ENCODE data around the gene CLASRP. TPM values are rescaled to one million over a fixed set of nuclear protein-coding genes. Genes with fewer than 3 reads are reported as not detected.
"Not testable (repeated sequence)": the region's sequence is repeated elsewhere in the genome, so short reads cannot be mapped to it uniquely, and the experiment has no call there.

CLASRP gene
- polyA plus RNA-seq, 2 of the 4 experiments (the other 2 are of a cell fraction) = 39.0 to 86.4 TPM

DNA sequence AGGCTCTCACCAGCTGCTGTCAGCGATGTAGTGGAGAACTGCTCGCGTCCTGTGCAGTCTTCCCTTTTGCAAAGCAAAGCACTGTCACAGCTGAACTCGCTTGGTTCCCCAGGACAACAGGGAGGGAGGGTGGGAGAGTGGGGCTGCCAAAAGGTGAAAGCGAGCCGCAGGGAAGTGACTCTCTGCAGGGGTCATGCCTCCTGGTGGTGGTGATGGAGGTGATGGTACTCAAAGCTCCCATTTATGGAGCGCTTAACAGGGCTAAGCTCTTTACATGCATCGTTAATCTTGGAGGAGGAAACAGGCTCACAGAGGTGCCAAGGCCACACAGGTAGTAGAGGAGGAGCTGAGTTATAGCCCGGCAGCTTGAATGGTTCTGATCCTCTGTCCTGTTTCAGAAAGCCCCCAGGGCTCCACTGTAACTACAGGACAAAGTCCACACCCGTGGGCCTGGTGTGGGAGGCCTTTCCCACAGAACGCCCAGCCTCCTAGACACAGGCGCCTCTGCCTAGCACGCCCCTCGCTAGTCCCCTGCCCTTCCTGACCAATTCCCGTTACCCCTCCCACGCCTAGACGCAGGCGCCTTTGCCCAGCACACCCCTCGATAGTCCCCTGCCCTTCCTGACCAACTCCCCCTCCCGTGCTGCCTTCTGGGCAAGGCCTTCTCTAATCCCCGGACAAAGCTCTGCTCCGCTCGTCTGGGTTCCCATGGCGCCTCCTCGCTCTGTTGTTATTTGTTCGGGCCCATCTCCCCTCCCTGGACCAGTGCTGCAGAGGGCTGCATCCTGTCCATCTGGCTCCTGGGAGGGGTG, 64.9 kb downstream of the CLASRP start:
- TF ChIP-seq ESRRA (IDR thresholded peaks at IDR 0.05; ENCODE audit: borderline replicate concordance, low read length) = no peak
- TF ChIP-seq ZSCAN20 (CRISPR knock-in tag; IDR thresholded peaks at IDR 0.05) = no peak
- no peak for TF ChIP-seq MYC (IDR thresholded peaks at IDR 0.05; ENCODE audit: borderline replicate concordance, low read length)
- no peak for TF ChIP-seq RARB (CRISPR knock-in tag; IDR thresholded peaks at IDR 0.05)
- TF ChIP-seq HOXB13 (CRISPR knock-in tag; IDR thresholded peaks at IDR 0.05; ENCODE audit: low read depth) = no peak
- no peak for TF ChIP-seq FOSB (CRISPR knock-in tag; IDR thresholded peaks at IDR 0.05)
- no peak for TF ChIP-seq ZNF302 (CRISPR knock-in tag; IDR thresholded peaks at IDR 0.05)
- TF ChIP-seq, protein P1, sequence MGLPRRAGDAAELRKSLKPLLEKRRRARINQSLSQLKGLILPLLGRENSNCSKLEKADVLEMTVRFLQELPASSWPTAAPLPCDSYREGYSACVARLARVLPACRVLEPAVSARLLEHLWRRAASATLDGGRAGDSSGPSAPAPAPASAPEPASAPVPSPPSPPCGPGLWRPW (IDR thresholded peaks at IDR 0.05) = no peak
- no peak for TF ChIP-seq HMGXB4 (CRISPR knock-in tag; IDR thresholded peaks at IDR 0.05; ENCODE audit: borderline replicate concordance)
- TF ChIP-seq HEYL (CRISPR knock-in tag; IDR thresholded peaks at IDR 0.05) = no peak
- TF ChIP-seq EHMT2 (IDR thresholded peaks at IDR 0.05; ENCODE audit: low read depth) = no peak
- TF ChIP-seq NPAS2 (CRISPR knock-in tag; IDR thresholded peaks at IDR 0.05; ENCODE audit: borderline replicate concordance) = no peak
- TF ChIP-seq PHF8 (IDR thresholded peaks at IDR 0.05; ENCODE audit: borderline replicate concordance, low read depth) = no peak
- TF ChIP-seq GATA3 (IDR thresholded peaks at IDR 0.05; ENCODE audit: borderline replicate concordance) = no peak
- TF ChIP-seq, protein P2, sequence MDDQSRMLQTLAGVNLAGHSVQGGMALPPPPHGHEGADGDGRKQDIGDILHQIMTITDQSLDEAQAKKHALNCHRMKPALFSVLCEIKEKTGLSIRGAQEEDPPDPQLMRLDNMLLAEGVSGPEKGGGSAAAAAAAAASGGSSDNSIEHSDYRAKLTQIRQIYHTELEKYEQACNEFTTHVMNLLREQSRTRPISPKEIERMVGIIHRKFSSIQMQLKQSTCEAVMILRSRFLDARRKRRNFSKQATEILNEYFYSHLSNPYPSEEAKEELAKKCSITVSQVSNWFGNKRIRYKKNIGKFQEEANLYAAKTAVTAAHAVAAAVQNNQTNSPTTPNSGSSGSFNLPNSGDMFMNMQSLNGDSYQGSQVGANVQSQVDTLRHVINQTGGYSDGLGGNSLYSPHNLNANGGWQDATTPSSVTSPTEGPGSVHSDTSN (IDR thresholded peaks at IDR 0.05) = no peak
- TF ChIP-seq FOXS1 (CRISPR knock-in tag; IDR thresholded peaks at IDR 0.05) = no peak
- TF ChIP-seq NFE2L2 (conservative IDR thresholded peaks at IDR 0.05; ENCODE audit: low read length) = no peak
- H3K27ac ChIP-seq = no peak overlapping the region
- no peak overlapping the region for H3K4me2 ChIP-seq
- peaks cover 23% of the 10 kb centered on the region for H3K4me1 ChIP-seq
- H3K9me3 ChIP-seq = no peaks in the 10 kb centered on the region
- WGBS (ENCODE audit: missing lambda C conversion rate) = 82% methylated on average over 26 of the region's 26 CpGs
- no peak for FAIRE-seq
- ATAC-seq = no peak
- no peak overlapping the region for H3K4me3 ChIP-seq
- CTCF ChIA-PET = interaction anchor here (0.8 to 4.8 kb wide), 10 partner anchors 11 to 74 kb away, joined by 3 to 20 read pairs (median 5); partner anchors contain the start of genes PPP1R37 and TRAPPC6A
- POLR2A ChIA-PET = interaction anchor here (0.6 kb wide), 1 partner anchor 19 kb away, joined by 3 read pairs; no protein-coding TSS in a partner anchor
- DNase-seq (ENCODE audit: low read depth in 1 of 2, low spot score in 1 of 2) = no peak

GRCh38 chr19:45104658-45105349, 66.0 kb downstream of the CLASRP start:
- Histone ChIP-seq H3K4me3 (no peak overlapping the region), H3K27ac (no peak overlapping the region), H3K9me3 (no peaks in the 10 kb centered on the region), H3K4me2 (no peak overlapping the region), H3K4me1 (peaks cover 12% of the 10 kb centered on the region; the same call in 2 of the 3 replicates)
- WGBS (ENCODE audit: missing lambda C conversion rate) = 90% methylated on average over 15 of the region's 16 CpGs
- TF ChIP-seq, protein P3, sequence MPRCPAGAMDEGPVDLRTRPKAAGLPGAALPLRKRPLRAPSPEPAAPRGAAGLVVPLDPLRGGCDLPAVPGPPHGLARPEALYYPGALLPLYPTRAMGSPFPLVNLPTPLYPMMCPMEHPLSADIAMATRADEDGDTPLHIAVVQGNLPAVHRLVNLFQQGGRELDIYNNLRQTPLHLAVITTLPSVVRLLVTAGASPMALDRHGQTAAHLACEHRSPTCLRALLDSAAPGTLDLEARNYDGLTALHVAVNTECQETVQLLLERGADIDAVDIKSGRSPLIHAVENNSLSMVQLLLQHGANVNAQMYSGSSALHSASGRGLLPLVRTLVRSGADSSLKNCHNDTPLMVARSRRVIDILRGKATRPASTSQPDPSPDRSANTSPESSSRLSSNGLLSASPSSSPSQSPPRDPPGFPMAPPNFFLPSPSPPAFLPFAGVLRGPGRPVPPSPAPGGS (IDR thresholded peaks at IDR 0.05) = no peak
- TF ChIP-seq CHD4 (IDR thresholded peaks at IDR 0.05; ENCODE audit: borderline replicate concordance) = no peak
- no peak for TF ChIP-seq TP53 (CRISPR knock-in tag; IDR thresholded peaks at IDR 0.05)
- TF ChIP-seq EHF (CRISPR knock-in tag; IDR thresholded peaks at IDR 0.05) = no peak
- no peak for TF ChIP-seq KDM1A (IDR thresholded peaks at IDR 0.05; ENCODE audit: low read depth)
- no peak for TF ChIP-seq NPAS2 (CRISPR knock-in tag; IDR thresholded peaks at IDR 0.05; ENCODE audit: borderline replicate concordance)
- no peak for TF ChIP-seq ZSCAN20 (CRISPR knock-in tag; IDR thresholded peaks at IDR 0.05)
- no peak for TF ChIP-seq NR3C1 (IDR thresholded peaks at IDR 0.05)
- TF ChIP-seq MYC (IDR thresholded peaks at IDR 0.05; ENCODE audit: borderline replicate concordance, low read length) = no peak
- no peak for TF ChIP-seq SREBF2 (IDR thresholded peaks at IDR 0.05)
- TF ChIP-seq MAX (IDR thresholded peaks at IDR 0.05) = no peak
- TF ChIP-seq JUN (IDR thresholded peaks at IDR 0.05) = no peak
- TF ChIP-seq TFCP2L1 (CRISPR knock-in tag; IDR thresholded peaks at IDR 0.05) = no peak
- TF ChIP-seq FOSL2 (IDR thresholded peaks at IDR 0.05) = no peak
- no peak for TF ChIP-seq FOSL2 (CRISPR knock-in tag; IDR thresholded peaks at IDR 0.05)
- no peak for TF ChIP-seq HEYL (CRISPR knock-in tag; IDR thresholded peaks at IDR 0.05)
- CTCF ChIA-PET = interaction anchor here (1.0 to 1.6 kb wide), 4 partner anchors 12 to 53 kb away, joined by 3 to 5 read pairs (median 4); no protein-coding TSS in a partner anchor
- ATAC-seq (no peak), DNase-seq (ENCODE audit: low read depth in 1 of 2, low spot score in 1 of 2) (no peak), FAIRE-seq (no peak)
- POLR2A ChIA-PET = no interaction called here

DNA sequence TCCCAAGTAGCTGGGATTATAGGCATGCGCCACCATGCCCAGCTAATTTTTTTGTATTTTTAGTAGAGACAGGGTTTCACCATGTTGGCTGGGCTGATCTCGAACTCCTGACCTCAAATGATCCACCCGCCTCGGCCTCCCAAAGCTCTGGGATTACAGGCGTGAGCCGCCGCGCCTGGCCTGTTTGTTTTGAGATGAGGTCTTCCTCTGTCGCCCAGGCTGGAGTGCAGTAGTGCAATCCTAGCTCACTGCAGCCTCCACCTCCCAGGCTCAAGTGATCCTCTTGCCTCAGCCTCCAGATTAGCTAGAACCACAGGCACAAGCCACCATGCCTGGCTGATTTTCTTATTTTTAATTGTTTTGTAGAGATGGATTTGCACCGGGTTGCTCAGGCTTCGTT, 67.5 kb downstream of the CLASRP start:
- WGBS (ENCODE audit: missing lambda C conversion rate) = 93% methylated on average over 11 of the region's 11 CpGs
- H3K27ac ChIP-seq; POLR2A ChIA-PET; FAIRE-seq; H3K9me3 ChIP-seq; DNase-seq (ENCODE audit: low read depth in 1 of 2, low spot score in 1 of 2); ATAC-seq; H3K4me3 ChIP-seq; H3K4me1 ChIP-seq; H3K4me2 ChIP-seq: not testable (repeated sequence)
- CTCF ChIA-PET = interaction anchor here (0.9 to 3.4 kb wide), 3 partner anchors 14 to 142 kb away, joined by 3 to 13 read pairs (median 5); no protein-coding TSS in a partner anchor

All from A549 (cell line).